ENCODE results near the gene NDFIP1.

Gene NDFIP1

GRCh38 chr5:142118155-142118686 is 9.6 kb downstream of the NDFIP1 start:
- no peak for DNase-seq (ENCODE audit: low read depth)
- TF ChIP-seq POLR2A (IDR thresholded peaks at IDR 0.05; ENCODE audit: extremely low read depth, insufficient read length), result no peak
- no peak for TF ChIP-seq CTCF (IDR thresholded peaks at IDR 0.05; ENCODE audit: low read depth, low read length)
- TF ChIP-seq MYC (IDR thresholded peaks at IDR 0.05; ENCODE audit: low read depth, low read length), result no peak
- TF ChIP-seq MAX (IDR thresholded peaks at IDR 0.05; ENCODE audit: low read depth, low read length), result no peak
- H3K4me3 ChIP-seq (ENCODE audit: low read depth, low read length), result no peak overlapping the region

- TF ChIP-seq CTCF (IDR thresholded peaks at IDR 0.05; ENCODE audit: low read depth, low read length), result no peak
- no peak for TF ChIP-seq MYC (IDR thresholded peaks at IDR 0.05; ENCODE audit: low read depth, low read length)
- H3K4me3 ChIP-seq (ENCODE audit: low read depth, low read length), result no peak overlapping the region
- DNase-seq (ENCODE audit: low read depth), result no peak
Observed at GRCh38 chr5:142119051-142119625, 10.6 kb downstream of the NDFIP1 start.

- no peak for TF ChIP-seq MYC (IDR thresholded peaks at IDR 0.05; ENCODE audit: low read depth, low read length)
- TF ChIP-seq CTCF (IDR thresholded peaks at IDR 0.05; ENCODE audit: low read depth, low read length), result no peak
- TF ChIP-seq MAX (IDR thresholded peaks at IDR 0.05; ENCODE audit: low read depth, low read length), result no peak
- no peak for TF ChIP-seq POLR2A (IDR thresholded peaks at IDR 0.05; ENCODE audit: extremely low read depth, insufficient read length)
- no peak for DNase-seq (ENCODE audit: low read depth)
- H3K4me3 ChIP-seq (ENCODE audit: low read depth, low read length), result no peak overlapping the region
Observed at GRCh38 chr5:142120247-142120935, 11.8 kb downstream of the NDFIP1 start.

GRCh38 chr5:142122121-142122520 is 13.5 kb downstream of the NDFIP1 start:
- TF ChIP-seq POLR2A (IDR thresholded peaks at IDR 0.05; ENCODE audit: extremely low read depth, insufficient read length) (no peak), MYC (IDR thresholded peaks at IDR 0.05; ENCODE audit: low read depth, low read length) (no peak), CTCF (IDR thresholded peaks at IDR 0.05; ENCODE audit: low read depth, low read length) (no peak), MAX (IDR thresholded peaks at IDR 0.05; ENCODE audit: low read depth, low read length) (no peak)
- no peak overlapping the region for H3K4me3 ChIP-seq (ENCODE audit: low read depth, low read length)
- DNase-seq (ENCODE audit: low read depth), result no peak

GRCh38 chr5:142125378-142125777 is 16.8 kb downstream of the NDFIP1 start:
- no peak for DNase-seq (ENCODE audit: low read depth)
- TF ChIP-seq MAX (IDR thresholded peaks at IDR 0.05; ENCODE audit: low read depth, low read length) (no peak), POLR2A (IDR thresholded peaks at IDR 0.05; ENCODE audit: extremely low read depth, insufficient read length) (no peak), CTCF (IDR thresholded peaks at IDR 0.05; ENCODE audit: low read depth, low read length) (no peak), MYC (IDR thresholded peaks at IDR 0.05; ENCODE audit: low read depth, low read length) (no peak)
- no peak overlapping the region for H3K4me3 ChIP-seq (ENCODE audit: low read depth, low read length)

Measured in NB4 (cell line).